ENCODE results near the gene BBS9. TPM values are rescaled to one million over a fixed set of nuclear protein-coding genes. Genes with fewer than 3 reads are reported as not detected.
"Not testable (repeated sequence)": the region's sequence is repeated elsewhere in the genome, so short reads cannot be mapped to it uniquely, and the experiment has no call there.

Gene BBS9
- polyA plus RNA-seq, 1 experiment: 6.5 TPM

DNA sequence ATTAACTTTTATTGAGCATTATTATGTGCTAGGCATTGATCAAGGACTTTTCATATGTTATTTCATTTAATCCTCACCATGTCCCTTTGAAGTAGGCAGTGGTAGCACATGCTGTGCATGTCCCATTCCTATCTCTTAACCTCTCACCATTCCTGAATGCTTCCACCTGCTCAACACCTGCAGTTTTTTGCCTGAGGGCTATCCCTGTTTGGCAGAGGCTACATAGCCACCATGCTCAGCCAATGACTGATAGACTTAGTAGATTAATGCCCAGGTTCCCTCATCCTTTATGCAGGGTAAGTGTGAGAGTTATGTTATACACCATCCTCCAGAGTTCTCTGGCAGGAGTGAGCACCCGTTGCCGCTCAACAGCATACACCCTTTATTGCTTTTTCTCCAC is 387.8 kb downstream of the BBS9 start:
- ChIA-PET POLR2A (no interaction called here), CTCF (no interaction called here)
- Histone ChIP-seq H3K27me3 (ENCODE audit: control insufficient read depth, insufficient read depth, low read length) (no peaks in the 10 kb centered on the region), H3K4me3 (ENCODE audit: low read depth, low read length) (no peak overlapping the region), H3K36me3 (ENCODE audit: control insufficient read depth, insufficient read depth, low read length) (no peaks in the 10 kb centered on the region)
- DNase-seq (ENCODE audit: low read depth): no peak
- TF ChIP-seq CTCF (IDR thresholded peaks at IDR 0.05; ENCODE audit: insufficient read depth, low read depth, low read length): no peak

- DNase-seq (ENCODE audit: low read depth); H3K27me3 ChIP-seq (ENCODE audit: control insufficient read depth, insufficient read depth, low read length); H3K36me3 ChIP-seq (ENCODE audit: control insufficient read depth, insufficient read depth, low read length); CTCF ChIA-PET; H3K4me3 ChIP-seq (ENCODE audit: low read depth, low read length): not testable (repeated sequence)
- POLR2A ChIA-PET: interaction anchor here (0.6 kb wide), 1 partner anchor 331 kb away, joined by 6 read pairs; no protein-coding TSS in a partner anchor
Observed at GRCh38 chr7:33527008-33527407, 397.6 kb downstream of the BBS9 start.

- H3K27me3 ChIP-seq (ENCODE audit: control insufficient read depth, insufficient read depth, low read length); DNase-seq (ENCODE audit: low read depth); H3K4me3 ChIP-seq (ENCODE audit: low read depth, low read length); CTCF ChIA-PET; H3K36me3 ChIP-seq (ENCODE audit: control insufficient read depth, insufficient read depth, low read length): not testable (repeated sequence)
- POLR2A ChIA-PET: interaction anchor here (0.6 kb wide), 1 partner anchor 330 kb away, joined by 6 read pairs; no protein-coding TSS in a partner anchor
Observed at GRCh38 chr7:33527613-33528012, 398.2 kb downstream of the BBS9 start.

DNA sequence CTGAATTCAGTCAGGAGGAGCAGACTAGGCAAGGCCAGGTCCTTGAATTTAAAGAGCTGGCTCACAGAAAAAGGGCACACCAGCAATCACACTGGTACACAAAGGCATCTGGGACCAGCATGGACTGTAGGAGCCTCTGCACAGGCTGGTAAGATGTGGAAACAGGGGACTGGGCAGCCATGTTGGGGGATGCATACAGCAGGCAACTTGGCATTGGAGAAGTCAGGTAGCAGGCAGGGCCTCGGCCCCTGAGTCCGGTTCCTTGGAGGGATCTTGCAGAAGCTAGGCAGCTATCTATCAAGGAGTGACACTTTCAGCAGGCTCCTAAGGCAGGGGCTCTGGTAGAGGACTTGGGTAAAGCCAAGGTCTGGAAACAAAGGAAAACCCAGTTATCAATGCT is 399.7 kb downstream of the BBS9 start:
- Histone ChIP-seq H3K36me3 (ENCODE audit: control insufficient read depth, insufficient read depth, low read length) (no peaks in the 10 kb centered on the region), H3K4me3 (ENCODE audit: low read depth, low read length) (no peak overlapping the region), H3K27me3 (ENCODE audit: control insufficient read depth, insufficient read depth, low read length) (no peaks in the 10 kb centered on the region)
- CTCF ChIA-PET: no interaction called here
- POLR2A ChIA-PET: interaction anchor here (0.5 kb wide), 1 partner anchor 1583 kb away, joined by 3 read pairs; no protein-coding TSS in a partner anchor
- DNase-seq (ENCODE audit: low read depth): no peak
- no peak for TF ChIP-seq CTCF (IDR thresholded peaks at IDR 0.05; ENCODE audit: insufficient read depth, low read depth, low read length)

DNA sequence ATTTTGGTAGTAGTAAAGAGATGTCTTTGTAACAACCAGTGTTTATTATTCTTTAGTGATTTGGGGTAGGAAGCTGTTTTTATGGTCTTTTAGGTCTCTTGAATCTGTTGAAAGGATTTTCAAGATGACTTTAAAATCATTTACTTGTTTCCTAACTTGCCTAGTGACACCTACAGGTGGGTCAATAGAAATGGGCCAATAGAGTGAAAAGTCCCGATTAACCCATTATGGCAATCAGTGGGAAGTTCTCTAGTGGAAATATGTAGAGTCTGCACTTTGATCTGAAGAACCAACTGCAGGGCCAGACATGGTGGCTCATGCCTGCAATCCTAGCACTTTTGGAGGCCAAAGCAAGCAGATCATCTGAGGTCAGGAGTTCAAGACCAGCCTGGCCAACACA is 401.3 kb downstream of the BBS9 start:
- Histone ChIP-seq H3K27me3 (ENCODE audit: control insufficient read depth, insufficient read depth, low read length) (no peaks in the 10 kb centered on the region), H3K36me3 (ENCODE audit: control insufficient read depth, insufficient read depth, low read length) (no peaks in the 10 kb centered on the region), H3K4me3 (ENCODE audit: low read depth, low read length) (no peak overlapping the region)
- CTCF ChIA-PET: interaction anchor here (1.4 kb wide), 1 partner anchor 9 kb away, joined by 4 read pairs; no protein-coding TSS in a partner anchor
- POLR2A ChIA-PET: no interaction called here
- no peak for DNase-seq (ENCODE audit: low read depth)
- no peak for TF ChIP-seq CTCF (IDR thresholded peaks at IDR 0.05; ENCODE audit: insufficient read depth, low read depth, low read length)

DNA sequence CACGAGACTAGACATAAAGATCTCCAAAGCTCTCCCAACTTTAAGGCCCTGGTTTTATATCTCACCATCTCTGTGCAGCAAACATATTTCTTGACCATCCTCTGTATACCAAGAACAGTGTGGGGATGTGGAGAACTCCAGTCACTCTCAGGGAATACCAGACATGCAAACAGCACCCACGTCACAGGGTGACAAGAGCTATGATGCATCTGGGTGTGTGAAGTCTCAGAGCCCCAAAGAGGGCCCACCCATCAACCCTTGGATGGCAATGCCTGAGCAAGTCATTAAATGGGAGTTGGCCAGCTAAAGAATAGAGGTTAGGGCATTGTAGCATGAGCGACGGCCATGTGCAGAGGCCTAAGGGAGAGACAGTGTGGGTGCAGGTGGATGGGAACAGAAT is 402.5 kb downstream of the BBS9 start:
- H3K27me3 ChIP-seq (ENCODE audit: control insufficient read depth, insufficient read depth, low read length): no peaks in the 10 kb centered on the region
- H3K4me3 ChIP-seq (ENCODE audit: low read depth, low read length): no peak overlapping the region
- no peak for TF ChIP-seq CTCF (IDR thresholded peaks at IDR 0.05; ENCODE audit: insufficient read depth, low read depth, low read length)
- H3K36me3 ChIP-seq (ENCODE audit: control insufficient read depth, insufficient read depth, low read length): no peaks in the 10 kb centered on the region
- ChIA-PET CTCF (interaction anchor here (0.9 to 1.4 kb wide), 2 partner anchors 11 to 22 kb away, joined by 3 to 4 read pairs; no protein-coding TSS in a partner anchor), POLR2A (no interaction called here)
- no peak for DNase-seq (ENCODE audit: low read depth)

Measured in BJ (cell line).